DMS 273 (cell line): ENCODE data around the gene LDLR.
"Not testable (repeated sequence)": the region's sequence is repeated elsewhere in the genome, so short reads cannot be mapped to it uniquely, and the experiment has no call there.

Experiments
- DNase-seq: peaks from one replicate; lab custom pipeline; 2025; ENCODE audit not compliant: unreplicated experiment; lab: John Stamatoyannopoulos, UW

The LDLR gene

GRCh38 chr19:11138601-11139300, 49.5 kb downstream of the LDLR start:
- DNase-seq = peak; percentile 80

- DNase-seq = not testable (repeated sequence)
These were observed 50.8 kb downstream of the LDLR start for GRCh38 chr19:11140023-11140538.

- DNase-seq = no peak
These were observed 51.6 kb downstream of the LDLR start for GRCh38 chr19:11140896-11141295.

- no peak for DNase-seq
These were observed 52.8 kb downstream of the LDLR start for GRCh38 chr19:11141937-11142527.

- DNase-seq = peak; percentile 80
These were observed 53.4 kb downstream of the LDLR start for GRCh38 chr19:11142528-11143171.

- no peak for DNase-seq
These were observed 56.3 kb downstream of the LDLR start for GRCh38 chr19:11145536-11145924.

- DNase-seq = no peak
These were observed 58.7 kb downstream of the LDLR start for GRCh38 chr19:11148001-11148400.

GRCh38 chr19:11151181-11151580, 61.9 kb downstream of the LDLR start:
- DNase-seq = no peak

GRCh38 chr19:11152318-11153062, 63.2 kb downstream of the LDLR start:
- DNase-seq = no peak

- DNase-seq = no peak
These were observed 65.4 kb downstream of the LDLR start for GRCh38 chr19:11154683-11155047.

- DNase-seq = peak; percentile 99
These were observed 66.3 kb downstream of the LDLR start, which contains the start of gene SPC24 for GRCh38 chr19:11155373-11156120. SPC24 (minus strand) TSS chr19:11155782; CDS start chr19:11155776, 6 bp downstream.

GRCh38 chr19:11159598-11160439, 70.6 kb downstream of the LDLR start:
- DNase-seq = peak; percentile 50

GRCh38 chr19:11160440-11160768, 71.1 kb downstream of the LDLR start:
- DNase-seq = not testable (repeated sequence)

- DNase-seq = no peak
These were observed 75.0 kb downstream of the LDLR start for GRCh38 chr19:11164296-11164695.

- DNase-seq = no peak
These were observed 75.7 kb downstream of the LDLR start for GRCh38 chr19:11164879-11165406.

GRCh38 chr19:11165486-11166030, 76.3 kb downstream of the LDLR start:
- no peak for DNase-seq

GRCh38 chr19:11166281-11167142, 77.2 kb downstream of the LDLR start:
- DNase-seq = no peak

GRCh38 chr19:11168568-11168967, 79.3 kb downstream of the LDLR start:
- DNase-seq = no peak
